ENCODE results near the gene HTRA1.

GRCh38 chr10:122422266-122422989, 38.9 kb upstream of the HTRA1 start:
- TF ChIP-seq CTCF (IDR thresholded peaks at IDR 0.05) (no peak), POLR2A (IDR thresholded peaks at IDR 0.05) (no peak)
